Effector CD4-positive, alpha-beta T cell (primary cell): ENCODE data around the gene SIPA1L2.
"Not testable (repeated sequence)": the region's sequence is repeated elsewhere in the genome, so short reads cannot be mapped to it uniquely, and the experiment has no call there.

ENCODE experiments used
- DNase-seq: peaks from one replicate; pipeline ENCODE4 v3.0.0-alpha.2; 2020

SIPA1L2 gene

DNA sequence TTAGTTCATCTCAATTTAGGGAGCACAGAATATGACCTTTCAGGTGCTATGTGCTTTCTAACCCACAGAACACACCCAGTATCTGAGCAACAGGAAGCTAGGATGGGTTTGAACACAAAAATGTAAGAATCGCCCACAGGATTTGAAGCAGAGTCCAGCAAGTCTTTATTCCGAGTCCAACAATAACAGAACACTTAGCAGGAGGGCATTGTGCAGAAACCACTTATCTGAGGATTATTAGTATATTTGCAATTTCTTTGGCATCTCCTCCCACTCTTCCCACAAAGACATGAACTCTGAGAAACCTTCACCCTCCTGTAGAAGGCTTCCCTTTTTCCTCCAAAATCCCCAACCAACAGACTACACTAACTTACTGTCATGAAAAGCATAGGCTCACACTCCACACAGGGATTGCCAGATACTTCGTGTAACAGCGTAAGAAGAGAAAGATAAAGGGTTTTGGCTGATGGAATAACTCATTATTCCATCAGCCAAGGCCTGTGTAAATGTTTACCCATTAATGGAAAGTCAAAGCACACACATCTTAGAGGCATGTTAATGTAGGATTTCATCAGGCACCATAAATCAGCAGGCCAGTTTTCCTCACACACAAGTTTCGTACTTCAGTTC is 16.1 kb downstream of the SIPA1L2 start:
- DNase-seq, result no peak

DNA sequence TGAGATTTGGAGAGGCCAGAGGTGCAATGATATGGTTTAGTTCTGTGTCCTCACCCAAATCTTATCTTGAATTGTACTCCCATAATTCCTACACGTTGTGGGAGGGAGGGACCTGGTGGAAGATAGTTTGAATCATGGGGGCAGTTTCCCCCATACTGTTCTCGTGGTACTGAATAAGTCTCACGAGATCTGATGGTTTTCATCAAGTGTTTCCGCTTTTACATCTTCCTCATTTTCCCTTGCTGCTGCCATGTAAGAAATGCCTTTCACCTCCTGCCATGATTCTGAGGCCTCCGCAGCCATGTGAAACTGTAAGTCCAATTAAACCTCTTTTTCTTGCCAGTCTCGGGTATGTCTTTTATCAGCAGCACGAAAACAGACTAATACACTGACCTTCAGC is 17.1 kb downstream of the SIPA1L2 start:
- not testable (repeated sequence) for DNase-seq

DNA sequence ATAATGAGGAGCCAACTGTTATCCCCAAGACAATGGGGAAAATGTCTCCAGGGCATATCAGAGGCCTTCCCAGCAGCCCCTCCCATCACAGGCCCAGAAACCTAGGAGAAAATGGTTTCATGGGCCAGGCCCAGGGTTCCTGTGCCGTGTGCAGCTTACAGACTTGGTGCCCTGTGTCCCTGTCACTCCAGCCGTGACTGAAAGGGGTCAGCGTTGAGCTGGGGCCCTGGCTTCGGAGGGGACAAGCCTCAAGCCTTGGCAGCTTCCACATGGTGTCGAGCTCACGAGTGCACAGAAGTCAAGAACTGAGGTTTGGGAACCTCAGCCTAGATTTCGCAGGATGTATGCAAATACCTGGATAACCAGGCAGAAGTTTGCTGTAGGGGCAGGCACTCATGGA is 18.1 kb downstream of the SIPA1L2 start:
- DNase-seq, result no peak

DNA sequence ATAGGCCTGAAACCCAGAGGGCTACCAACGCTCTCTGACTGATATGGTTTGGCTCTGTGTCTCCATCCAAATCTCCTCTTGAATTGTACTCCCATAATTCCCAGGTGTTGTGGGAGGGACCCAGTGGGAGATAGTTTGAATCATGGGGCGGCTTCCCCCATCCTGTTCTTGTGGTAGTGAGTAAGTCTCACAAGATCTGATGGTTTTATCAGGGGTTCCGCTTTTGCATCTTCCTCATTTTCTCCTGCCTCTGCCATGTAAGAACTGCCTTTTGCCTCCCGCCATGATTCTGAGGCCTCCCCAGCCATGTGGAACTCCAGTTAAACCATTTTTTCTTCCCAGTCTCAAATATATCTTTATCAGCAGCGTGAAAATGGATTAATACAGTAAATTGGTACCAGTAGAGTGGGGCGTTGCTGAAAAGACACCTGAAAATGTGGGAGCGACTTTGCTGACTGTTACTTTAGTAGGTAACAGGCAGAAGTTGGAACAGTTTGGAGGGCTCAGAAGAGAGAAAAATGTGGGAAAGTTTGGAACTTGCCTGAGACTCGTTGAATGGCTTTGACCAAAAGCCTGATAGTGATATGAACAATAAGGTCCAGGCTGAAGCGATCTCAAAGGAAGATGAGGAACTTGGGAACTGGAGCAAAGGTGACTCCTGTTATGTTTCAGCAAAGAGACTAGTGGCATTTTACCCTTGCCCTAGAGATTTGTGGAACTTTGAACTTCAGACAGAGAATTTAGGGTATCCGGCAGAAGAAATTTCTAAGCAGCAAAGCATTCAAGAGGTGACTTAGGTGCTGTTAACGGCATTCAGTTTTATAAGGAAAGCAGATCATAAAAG is 18.8 kb downstream of the SIPA1L2 start:
- not testable (repeated sequence) for DNase-seq

DNA sequence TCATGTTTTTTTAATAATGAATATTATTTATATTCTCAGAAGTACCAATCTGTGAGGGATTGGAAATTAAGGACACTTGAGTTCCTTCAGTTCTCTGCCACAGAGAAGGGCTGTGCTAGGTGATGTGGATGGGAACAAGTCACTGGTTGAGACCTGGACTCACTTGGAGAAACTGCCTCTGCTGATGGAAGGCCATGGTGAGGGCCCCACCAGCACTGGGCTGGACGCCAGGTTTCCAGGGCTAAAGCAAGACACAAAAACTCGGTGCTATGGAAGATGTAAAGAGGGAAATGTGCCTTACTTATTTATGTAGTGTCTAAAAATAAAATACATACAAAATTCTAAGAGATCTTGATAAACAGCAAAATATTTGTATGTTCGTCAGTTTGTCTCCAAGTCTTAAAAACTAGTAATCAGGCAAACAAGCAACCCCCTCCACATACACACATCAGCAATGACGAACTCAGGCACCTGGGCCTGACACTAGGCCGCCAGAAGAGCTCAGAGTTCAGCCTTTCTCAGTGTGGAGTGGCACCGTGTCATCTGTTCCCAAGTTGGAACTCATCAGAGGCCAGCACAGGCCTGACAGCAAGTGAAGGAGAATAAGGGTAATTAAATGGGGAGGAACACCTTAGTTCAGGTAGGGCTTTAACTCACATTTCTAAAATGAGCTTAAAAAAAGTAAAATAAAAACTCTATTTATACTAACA is 19.6 kb downstream of the SIPA1L2 start:
- DNase-seq, result no peak

DNA sequence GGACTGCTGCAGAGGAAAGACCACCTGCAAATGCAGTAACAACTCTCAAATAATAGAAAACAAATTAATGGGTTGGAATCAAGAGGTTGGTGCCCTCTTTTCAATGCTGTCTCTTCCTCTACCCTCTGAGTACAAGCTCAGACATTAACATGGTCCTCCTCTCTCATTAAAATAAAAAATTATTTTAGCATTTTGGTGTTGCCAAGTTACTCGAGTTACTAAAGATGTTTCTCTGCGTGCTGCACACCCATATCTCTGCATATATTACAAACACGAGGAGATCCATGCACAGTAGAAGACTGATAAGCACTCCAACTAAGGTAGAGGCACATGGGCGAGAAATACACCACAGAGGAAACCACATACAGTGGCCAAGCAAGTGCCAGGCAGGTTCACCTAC is 21.5 kb downstream of the SIPA1L2 start:
- DNase-seq, result no peak

DNA sequence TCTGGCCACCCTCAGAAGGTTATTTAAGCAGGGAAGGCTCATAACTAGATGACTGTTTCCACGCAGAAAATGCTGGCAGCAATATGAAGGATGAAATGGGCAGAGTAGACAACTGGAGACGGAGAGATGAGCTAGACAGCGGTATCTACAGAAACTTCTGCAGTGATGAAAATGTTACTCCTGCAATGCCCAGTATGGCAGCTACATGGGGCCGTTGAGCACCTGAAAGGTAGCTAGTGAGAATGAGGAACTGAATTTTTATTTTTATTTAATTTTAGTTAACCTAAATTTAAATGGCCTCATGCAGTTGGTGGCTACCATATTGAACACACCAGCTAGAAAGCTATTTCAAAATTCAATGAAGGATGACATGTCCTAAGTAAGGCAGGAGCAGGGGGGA is 27.3 kb downstream of the SIPA1L2 start:
- DNase-seq, result no peak

DNA sequence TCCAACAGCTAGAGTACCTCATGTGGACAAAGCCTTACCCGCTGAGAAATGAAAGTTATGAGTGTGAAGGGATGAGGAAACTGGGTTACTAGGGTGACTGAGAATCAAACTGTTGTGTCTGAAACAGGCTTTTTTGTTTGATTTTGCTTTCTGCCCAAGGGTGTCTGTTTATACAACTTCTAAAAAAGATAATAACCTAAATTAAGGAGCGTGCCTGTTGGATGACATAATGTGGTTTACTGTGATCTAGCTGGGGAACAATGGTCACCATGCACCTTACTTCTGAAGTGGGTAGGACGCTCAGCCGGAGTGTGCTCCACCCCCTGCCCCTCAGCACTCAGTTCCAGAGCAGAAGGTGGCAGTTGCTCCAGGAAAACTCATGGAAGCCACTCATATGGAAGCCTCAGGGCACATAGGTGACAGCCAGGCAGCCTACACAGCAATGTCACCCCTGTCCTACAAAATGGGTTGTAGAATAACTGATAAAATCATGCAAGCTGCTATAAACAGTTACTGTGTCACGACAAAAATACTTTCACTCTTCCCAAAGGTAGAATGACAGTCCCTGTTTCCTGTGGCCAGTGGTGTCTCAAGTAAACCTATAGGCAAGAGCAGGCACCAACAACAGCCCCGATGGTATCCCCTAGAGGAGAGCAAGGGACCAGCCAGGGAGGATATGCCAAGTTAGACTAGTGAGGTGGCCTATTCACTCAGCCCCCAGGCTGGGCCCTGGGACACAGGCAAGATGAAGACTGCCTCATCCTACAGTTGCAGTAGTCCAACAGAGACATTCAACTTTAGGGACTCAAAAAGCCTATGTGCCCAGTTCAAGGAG is 29.3 kb downstream of the SIPA1L2 start:
- no peak for DNase-seq

DNA sequence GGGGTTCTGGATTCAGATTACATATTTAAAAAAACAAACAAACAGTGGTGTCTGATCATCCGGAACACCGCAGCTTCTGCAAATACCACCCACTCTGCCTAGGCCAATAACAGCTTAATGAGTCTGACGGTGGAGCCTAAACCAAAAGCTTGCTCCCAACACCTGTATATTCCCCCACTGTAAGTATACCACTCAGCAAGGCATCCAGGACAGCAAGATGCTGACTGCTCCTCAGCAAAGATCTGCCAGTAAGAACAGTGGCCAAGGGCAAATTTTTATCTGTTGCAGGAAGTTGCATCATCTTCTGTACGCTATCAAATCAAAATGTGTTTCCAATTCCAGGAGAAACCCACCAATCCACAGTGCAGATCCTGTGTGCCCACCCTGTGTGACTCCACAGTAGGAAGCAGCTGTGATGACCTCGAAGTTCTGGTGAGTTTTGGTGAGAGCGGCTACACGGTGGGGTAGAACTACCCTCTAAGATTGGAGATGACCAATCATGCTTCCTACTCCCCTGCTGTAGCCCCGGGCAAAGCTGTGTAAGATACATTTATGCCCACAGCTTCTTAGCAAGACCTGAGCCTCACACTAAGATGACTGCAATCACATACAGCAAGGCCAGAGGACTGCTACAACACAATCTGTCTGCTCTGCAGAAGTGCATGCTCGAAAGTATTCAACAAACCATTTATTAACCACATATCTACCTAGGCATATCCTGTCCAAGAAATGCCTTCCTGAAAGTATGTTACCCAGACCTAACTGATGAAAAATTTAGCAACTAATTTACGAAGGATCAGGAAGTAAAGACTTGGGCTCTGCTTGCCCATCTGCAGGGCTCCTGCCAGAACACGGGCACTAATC is 30.5 kb downstream of the SIPA1L2 start:
- DNase-seq, result no peak

DNA sequence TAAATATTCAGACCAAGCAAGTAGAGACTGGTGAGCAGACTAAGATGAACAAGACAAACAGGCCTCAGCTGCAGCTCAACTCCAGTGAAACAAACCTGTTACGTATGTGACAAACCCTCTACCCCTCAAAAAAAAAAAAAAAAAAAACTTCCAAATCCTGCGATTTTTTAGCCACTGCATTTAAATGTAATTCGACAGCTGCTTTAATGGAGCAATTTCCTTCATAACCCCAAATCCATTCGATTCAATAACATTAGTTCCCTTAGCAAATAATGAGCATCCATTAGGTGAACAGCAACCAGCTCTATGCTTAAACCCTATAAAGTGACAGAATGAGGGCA is 31.1 kb downstream of the SIPA1L2 start:
- DNase-seq, result no peak

DNA sequence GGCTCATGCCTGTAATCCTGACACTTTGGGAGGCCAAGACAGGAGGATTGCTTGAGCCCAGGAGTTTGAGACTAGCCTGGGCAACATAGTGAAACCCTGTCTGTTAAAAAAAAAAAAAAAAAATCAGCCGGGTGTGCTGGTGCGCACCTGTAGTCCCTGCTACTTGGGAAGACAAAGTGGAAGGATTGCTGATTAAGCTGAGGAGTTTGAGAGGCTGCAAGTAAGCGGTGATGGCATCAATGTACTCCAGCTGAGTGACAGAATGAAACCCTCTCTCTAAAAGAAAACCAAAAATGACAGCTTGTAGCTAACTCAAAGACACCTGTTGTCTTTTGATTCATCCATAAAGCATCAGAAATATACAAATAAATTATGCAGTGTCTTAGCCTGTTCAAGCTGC is 31.8 kb downstream of the SIPA1L2 start:
- DNase-seq, result no peak

DNA sequence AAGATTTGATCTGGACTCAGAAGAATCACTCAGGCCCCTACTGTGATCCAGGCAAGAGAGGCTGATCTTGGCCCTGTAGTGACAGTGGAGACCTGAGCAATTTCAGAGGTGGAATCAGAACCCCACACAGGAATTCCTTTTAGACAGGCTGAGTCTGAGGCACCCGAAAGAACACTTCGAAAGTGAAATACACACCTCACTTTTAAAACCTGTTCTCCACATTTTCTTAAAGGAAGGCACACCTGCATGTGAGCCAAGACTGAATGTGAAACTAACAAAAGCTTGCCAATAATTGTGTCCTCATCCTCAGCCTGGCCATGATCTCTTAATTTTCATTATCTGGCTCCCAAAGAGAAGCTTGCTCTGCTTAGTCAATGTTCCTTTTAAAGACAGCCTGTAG is 32.2 kb downstream of the SIPA1L2 start:
- no peak for DNase-seq

DNA sequence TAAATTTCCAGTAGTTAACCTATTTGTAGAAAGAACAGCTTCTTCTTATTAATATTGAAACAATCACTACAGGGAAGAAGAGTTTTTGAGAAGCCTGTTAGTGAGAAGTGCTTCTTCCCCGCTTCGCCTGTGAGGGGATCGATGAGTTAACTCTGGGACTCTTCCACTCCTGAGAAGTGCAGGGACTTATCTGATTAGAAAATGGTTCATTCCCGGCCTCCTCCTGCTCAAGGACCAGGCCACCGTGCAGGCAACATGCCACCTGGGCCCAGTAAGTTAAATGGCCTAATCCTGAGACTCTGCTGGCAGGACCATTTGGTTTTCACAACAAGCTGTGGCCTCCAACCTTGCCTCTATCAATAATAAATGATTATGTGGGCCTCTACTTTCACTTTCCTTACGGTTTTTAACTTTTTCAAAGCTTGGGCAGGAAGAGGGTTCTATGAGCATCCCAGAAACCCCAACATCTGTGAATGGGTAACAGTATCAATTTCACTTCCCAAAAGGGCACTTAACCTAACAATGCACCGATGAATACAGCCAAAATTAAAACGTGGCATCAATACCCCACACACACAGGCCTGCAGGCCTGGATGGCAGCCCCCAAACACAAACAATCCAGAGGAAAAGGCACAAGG is 33.1 kb downstream of the SIPA1L2 start:
- DNase-seq, result no peak

DNA sequence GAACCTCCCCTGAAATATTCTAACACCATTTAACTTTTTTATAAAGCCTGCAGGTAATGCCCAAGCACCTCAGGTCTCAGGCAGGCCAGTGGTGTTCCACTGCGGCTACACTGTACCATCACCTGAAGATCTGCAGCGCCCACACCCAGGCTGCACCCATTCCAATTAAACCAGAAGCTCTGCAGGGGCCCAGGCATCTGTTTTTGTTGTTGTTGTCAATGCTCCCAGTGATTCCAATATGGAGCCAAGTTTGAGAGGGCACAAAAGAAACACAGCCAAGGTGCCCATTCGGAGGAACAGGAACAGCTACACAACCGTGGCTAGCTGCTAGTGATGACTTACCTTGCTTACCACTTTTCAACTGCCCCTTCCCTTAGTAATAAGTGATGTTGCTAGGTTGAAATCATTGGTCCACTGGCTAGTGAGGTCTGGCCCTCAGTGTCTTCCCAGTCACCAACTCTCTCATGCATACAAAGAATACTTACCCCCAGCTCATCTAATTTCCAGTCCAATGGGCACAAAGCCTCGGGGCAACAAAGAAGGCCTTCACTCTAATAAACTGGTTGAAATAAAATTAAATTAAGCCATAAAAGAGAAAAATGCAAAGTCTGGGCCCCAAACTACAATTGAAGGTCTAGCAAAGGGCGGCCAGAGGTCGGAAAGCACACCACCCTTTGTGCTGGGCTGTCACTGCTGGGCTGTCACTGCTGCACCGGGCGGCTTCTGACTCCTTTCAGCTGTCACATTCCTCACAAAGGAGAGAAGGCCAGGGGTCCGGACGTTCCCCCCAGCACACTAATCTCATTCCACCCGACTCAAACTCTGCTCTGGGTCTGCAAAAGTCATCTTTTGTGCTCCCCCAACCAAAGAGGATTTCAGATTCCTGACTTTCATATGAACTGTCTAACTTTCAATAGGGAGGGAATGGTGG is 34.9 kb downstream of the SIPA1L2 start:
- no peak for DNase-seq

DNA sequence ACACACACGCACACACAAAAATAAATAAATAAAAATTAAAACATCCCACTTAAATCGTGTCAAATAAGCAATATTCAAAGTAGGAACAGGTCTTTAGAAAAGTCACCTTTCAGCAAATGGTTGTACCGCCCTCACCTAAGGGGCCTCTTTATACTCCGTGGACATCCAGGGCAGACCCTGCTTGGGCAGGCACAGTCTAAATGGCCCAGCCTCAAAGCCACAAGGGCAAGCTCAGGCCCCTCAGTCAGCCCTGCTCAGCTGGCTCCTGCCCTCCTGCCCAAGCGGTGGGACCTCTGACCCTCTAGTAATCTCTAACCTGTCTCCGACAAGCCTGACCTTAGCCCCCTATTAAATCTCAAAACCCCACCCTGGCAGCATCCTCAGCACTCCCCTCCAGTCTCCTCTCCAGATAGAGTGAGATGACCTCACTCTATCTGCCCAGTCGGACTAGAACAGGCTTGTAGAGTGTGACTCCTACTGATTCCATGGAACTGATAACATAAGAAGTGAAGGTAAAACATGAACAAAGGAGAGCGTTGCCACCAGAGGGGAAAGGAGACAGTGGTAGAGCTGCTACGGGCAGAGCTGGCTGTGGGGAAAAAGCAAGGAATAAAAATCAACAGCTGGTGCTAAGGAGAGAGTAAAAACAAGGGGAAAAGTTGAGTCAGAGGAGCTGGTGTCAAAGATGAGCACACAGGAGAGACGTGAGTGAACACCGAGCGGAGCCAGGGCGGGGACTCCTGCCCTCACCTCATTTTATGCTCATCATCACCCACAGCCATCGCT is 36.0 kb downstream of the SIPA1L2 start:
- DNase-seq, result no peak

DNA sequence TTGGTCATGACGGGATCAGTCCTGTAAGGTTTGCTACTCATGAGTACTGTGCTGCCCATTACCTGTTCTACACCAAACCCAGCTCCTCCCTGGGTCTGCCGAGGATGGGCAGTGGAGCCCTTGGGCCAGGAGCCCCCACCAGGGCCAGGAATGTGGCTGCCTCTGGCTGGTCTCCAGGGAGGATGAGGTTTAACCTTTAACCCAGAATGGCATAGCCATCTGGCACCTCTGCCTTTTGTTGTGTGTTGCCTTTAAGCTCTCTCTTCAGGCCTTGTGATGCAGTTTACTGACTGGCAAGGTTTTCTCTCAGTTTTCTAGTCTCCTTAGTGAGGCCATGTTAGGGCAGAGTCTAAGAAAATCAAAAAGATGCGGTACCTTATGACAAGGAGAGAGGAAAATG is 38.6 kb downstream of the SIPA1L2 start:
- DNase-seq, result no peak

DNA sequence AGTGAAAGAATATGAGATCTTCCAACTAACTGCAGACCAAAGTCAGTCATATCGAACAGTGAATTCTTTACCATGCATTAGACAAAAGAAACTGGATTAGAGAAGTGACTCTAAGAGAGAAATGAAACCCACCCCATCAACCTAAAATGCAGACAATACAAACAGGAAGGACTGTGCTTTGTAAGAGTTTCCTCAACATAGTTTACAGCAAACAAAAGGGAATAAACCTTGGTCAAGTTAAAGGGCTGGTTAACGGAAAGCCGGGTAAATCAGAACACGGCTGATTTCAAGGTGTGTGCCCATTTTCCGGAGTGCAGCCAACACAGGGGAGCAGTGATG is 39.2 kb downstream of the SIPA1L2 start:
- DNase-seq, result no peak

DNA sequence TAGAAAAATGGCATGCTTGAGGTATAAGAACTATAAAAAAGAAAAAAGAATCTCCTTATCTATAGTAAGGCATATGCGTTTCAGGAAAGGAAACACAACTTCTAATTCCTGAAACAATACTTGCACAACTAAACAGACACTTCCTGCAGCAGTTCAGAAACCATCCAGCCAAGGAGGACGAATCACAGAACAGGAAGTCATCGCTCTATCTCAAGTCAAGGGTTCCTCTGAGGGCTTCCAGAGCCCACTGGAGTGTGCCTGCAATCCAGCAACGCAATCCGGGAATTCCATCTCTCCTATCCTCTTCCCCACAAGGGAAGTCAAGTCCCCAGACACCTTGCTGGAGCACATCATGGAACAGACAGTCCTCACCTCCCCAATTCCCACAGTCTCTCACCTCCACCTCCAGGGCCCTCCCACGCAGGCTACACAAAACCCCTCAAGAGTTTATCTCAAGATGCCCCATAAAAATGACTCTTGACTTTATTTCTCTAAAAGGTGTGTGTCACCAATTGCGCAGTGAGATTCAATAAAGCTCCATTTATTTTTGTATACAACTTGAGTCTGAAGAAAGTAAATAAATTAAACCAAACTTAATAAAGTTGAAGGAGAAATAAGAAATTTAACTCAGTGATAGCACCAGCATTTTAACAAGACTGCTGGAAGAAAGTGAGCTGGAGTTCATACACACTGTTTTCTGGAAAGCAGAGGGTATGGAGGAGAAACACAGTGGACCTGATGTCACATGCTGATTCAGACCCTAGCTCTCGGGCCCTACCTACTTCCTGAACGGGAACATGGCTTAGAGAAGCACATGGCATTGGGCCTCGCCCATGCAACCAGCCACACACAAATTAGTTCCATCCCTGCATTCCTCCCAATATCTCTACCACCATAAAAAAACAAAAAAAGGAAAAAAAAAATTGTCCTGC is 39.9 kb downstream of the SIPA1L2 start:
- DNase-seq, result no peak
